Fibroblast of lung (primary cell): ENCODE results near the gene CC2D2A. TPM values are rescaled to one million over a fixed set of nuclear protein-coding genes. Genes with fewer than 3 reads are reported as not detected.

Experiments
- DNase-seq, 2 donors: peaks; one replicate each; pipeline versions ENCODE4 v3.0.0 to v3.0.0-alpha.2; 2010; ENCODE audit warnings: low read depth in 2 of 2
- H2AFZ ChIP-seq: 2 replicates; pipeline ENCODE4 v1.5.1; 2012; ENCODE audit warnings: low read length, control low read depth, inconsistent platforms
- H3K27ac ChIP-seq: 2 replicates; pipeline ENCODE4 v1.5.1; 2011; ENCODE audit warnings: low read length, control low read depth; ENCODE audit not compliant: insufficient read depth
- H3K27me3 ChIP-seq: 2 replicates; pipeline ENCODE4 v1.5.1; 2011; ENCODE audit warnings: mild to moderate bottlenecking, low read length; ENCODE audit not compliant: control insufficient read depth, insufficient read depth
- H3K36me3 ChIP-seq: 2 replicates; pipeline ENCODE4 v1.5.1; 2011; ENCODE audit warnings: low read length; ENCODE audit not compliant: control insufficient read depth, insufficient read depth
- H3K4me1 ChIP-seq: 2 replicates; pipeline ENCODE4 v1.5.1; 2011; ENCODE audit warnings: low read length; ENCODE audit not compliant: control insufficient read depth, insufficient read depth; ENCODE audit errors: extremely low read depth
- H3K4me2 ChIP-seq: 2 replicates; pipeline ENCODE4 v1.5.1; 2011; ENCODE audit warnings: low read length, control low read depth; ENCODE audit not compliant: insufficient read depth; ENCODE audit errors: extremely low read depth
- H3K4me3 ChIP-seq, 4 experiments: fragments of 200-600 bp in 1 of 4; sonication (generic) in 1 of 4; replicated peaks in 1 of 4; 2 replicates each; pipeline ENCODE4 v1.5.1; 2011 to 2016; ENCODE audit warnings: low read length in 4 of 4, low read depth in 3 of 4, mild to moderate bottlenecking in 3 of 4, control low read depth in 2 of 4, inconsistent platforms in 1 of 4, mixed read lengths in 1 of 4; ENCODE audit not compliant: insufficient read depth in 1 of 4; ENCODE audit errors: control extremely low read depth in 1 of 4
- H3K79me2 ChIP-seq: 2 replicates; pipeline ENCODE4 v1.5.1; 2012; ENCODE audit warnings: mild to moderate bottlenecking, low read length, inconsistent platforms; ENCODE audit not compliant: control insufficient read depth, insufficient read depth
- H3K9ac ChIP-seq: 2 replicates; pipeline ENCODE4 v1.5.1; 2011; ENCODE audit warnings: mild to moderate bottlenecking, low read length, control low read depth; ENCODE audit not compliant: insufficient read depth
- H3K9me3 ChIP-seq: 2 replicates; pipeline ENCODE4 v1.5.1; 2012; ENCODE audit warnings: low read depth, low read length; ENCODE audit not compliant: control insufficient read depth, insufficient read depth
- H4K20me1 ChIP-seq: 2 replicates; pipeline ENCODE4 v1.5.1; 2011; ENCODE audit warnings: low read length; ENCODE audit not compliant: control insufficient read depth, insufficient read depth; ENCODE audit errors: extremely low read depth
- EZH2 ChIP-seq: IDR thresholded peaks from 2 replicates; pipeline ENCODE4 v1.5.1; 2012; ENCODE audit warnings: low read length, control low read depth, mild to moderate bottlenecking; ENCODE audit errors: missing control alignments
- polyA minus RNA-seq: library from RNA; depleted of rRNA, polyadenylated mRNA; stranded (reverse); fragments of >200 nt; gene quantifications from 2 replicates; pipeline ENCODE4 v1.2.3, GENCODE V29; 2011; ENCODE audit warnings: low replicate concordance
- polyA plus RNA-seq, 2 donors: library from polyadenylated mRNA; depleted of rRNA in 1 of 2; stranded (reverse) in 1 of 2; unstranded in 1 of 2; fragments of >200 nt; gene quantifications; 2 replicates each; pipeline ENCODE4 v1.2.1, GENCODE V29; 2011 to 2012; ENCODE audit warnings: missing spikeins in 1 of 2
- total RNA-seq: library from RNA; depleted of rRNA; stranded (reverse); fragments of >200 nt; gene quantifications from 2 replicates; pipeline ENCODE4 v1.2.1, GENCODE V29; 2014
- TF ChIP-seq, protein P1 (sequence below), 2 donors: IDR thresholded peaks in 1 of 2; conservative IDR thresholded peaks in 1 of 2; 1 replicate in 1 of 2; 2 replicates in 1 of 2; pipeline ENCODE4 v1.5.1; 2011 to 2012; ENCODE audit warnings: low read length in 2 of 2, control low read depth in 1 of 2, inconsistent platforms in 1 of 2, low read depth in 1 of 2, mild to moderate bottlenecking in 1 of 2

Gene CC2D2A
- total RNA-seq (26.5 and 30.9 TPM in 2 replicates), polyA plus RNA-seq (36.0 and 41.6 TPM in 2 replicates), polyA minus RNA-seq (5.2 and 19.6 TPM in 2 replicates)
- 27.1 and 31.7 TPM in 2 replicates for polyA plus RNA-seq (2012)

DNA sequence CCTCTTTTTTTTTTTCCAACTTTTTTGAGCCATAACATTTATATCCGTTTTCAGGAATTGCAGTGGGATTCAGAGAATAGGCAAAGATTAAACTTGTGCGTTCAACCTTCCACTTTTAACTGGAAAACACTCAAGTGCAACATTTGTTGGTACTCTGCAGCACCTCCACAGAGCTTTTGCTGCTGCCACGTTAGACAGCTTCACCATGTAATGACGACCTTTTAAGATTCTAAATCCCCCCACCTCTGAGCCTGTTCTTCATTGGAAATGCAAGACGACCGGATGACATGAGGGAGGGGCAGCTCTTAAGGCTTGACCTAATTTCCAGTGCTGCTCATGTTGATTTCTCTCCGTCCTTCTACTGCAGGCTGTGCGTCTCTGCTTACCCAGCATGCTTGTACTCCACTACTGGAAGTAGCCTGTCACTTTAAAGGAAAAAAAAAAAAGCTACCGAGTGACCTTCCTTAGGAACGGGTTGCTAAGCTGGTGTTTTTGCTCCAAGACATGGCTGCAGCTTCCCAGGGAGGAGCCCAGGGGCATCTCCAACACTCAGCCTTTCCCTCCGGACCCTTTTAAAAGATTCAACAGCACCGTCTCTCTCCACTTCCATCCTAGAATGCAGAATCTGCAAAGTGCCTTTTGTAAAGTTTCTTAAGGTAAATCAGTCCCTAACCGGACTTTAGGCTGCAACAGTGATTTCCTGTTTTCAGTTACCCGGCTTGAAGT is at the start of gene CC2D2A:
CC2D2A (plus strand) TSS at position 481 of the 726 bp plus-strand sequence. CDS start 6,051 bp downstream, outside the sequence.
- Histone ChIP-seq H3K4me1 (peaks cover 3% of the 10 kb centered on the region), H3K36me3 (no peaks in the 10 kb centered on the region), H3K27me3 (no peaks in the 10 kb centered on the region), H3K27ac (peak within 1 kb of the TSS; percentile 60), H3K9me3 (no peaks in the 10 kb centered on the region), H3K79me2 (no peaks in the 10 kb centered on the region), H3K4me3 (peak within 1 kb of the TSS; percentile 61 to 93 (median 67)), H3K4me2 (peak within 1 kb of the TSS; percentile 99), H3K9ac (peak within 1 kb of the TSS; percentile 52), H4K20me1 (no peaks in the 10 kb centered on the region), H2AFZ (peak within 1 kb of the TSS; percentile 97)
- no peak for TF ChIP-seq EZH2
- TF ChIP-seq, protein P1, sequence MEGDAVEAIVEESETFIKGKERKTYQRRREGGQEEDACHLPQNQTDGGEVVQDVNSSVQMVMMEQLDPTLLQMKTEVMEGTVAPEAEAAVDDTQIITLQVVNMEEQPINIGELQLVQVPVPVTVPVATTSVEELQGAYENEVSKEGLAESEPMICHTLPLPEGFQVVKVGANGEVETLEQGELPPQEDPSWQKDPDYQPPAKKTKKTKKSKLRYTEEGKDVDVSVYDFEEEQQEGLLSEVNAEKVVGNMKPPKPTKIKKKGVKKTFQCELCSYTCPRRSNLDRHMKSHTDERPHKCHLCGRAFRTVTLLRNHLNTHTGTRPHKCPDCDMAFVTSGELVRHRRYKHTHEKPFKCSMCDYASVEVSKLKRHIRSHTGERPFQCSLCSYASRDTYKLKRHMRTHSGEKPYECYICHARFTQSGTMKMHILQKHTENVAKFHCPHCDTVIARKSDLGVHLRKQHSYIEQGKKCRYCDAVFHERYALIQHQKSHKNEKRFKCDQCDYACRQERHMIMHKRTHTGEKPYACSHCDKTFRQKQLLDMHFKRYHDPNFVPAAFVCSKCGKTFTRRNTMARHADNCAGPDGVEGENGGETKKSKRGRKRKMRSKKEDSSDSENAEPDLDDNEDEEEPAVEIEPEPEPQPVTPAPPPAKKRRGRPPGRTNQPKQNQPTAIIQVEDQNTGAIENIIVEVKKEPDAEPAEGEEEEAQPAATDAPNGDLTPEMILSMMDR (conservative IDR thresholded peaks at IDR 0.05 in 1 of 2, IDR thresholded peaks at IDR 0.05 in 1 of 2; ENCODE audit: low read depth in 1 of 2, low read length in 2 of 2): no peak
- peak; percentile 69 to 75 for DNase-seq

DNA sequence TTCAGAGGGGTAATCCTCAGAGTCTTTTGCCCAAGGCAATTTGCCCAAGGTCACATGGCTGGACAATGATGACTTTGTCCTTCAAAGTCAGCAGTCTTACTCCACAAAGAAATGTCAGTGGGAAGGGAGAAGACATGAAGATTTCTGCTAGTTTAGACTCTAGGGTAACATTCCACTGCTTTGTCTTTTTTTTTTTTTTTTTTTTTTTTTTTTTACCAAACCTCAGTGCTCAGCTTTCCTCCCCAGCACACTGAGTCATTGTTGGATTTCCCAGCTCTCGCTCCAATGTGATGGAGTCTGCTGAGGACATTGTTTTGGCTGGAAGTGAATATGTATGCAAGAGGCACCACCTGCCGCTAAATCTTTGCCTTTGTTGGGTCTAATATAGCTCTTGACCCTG is 49.0 kb upstream of the CC2D2A start:
- Histone ChIP-seq H3K4me3 (no peak overlapping the region), H3K27me3 (no peaks in the 10 kb centered on the region), H3K79me2 (no peaks in the 10 kb centered on the region), H3K4me1 (no peaks in the 10 kb centered on the region), H3K36me3 (no peaks in the 10 kb centered on the region), H2AFZ (no peak overlapping the region), H3K27ac (no peak overlapping the region), H3K9ac (no peak overlapping the region), H4K20me1 (no peaks in the 10 kb centered on the region), H3K4me2 (no peak overlapping the region), H3K9me3 (no peaks in the 10 kb centered on the region)
- DNase-seq: peak; percentile 73 to 80
- TF ChIP-seq, protein P1 (conservative IDR thresholded peaks at IDR 0.05 in 1 of 2, IDR thresholded peaks at IDR 0.05 in 1 of 2; ENCODE audit: low read depth in 1 of 2, low read length in 2 of 2): peak in 1 of 2 donors; percentile 3
- no peak for TF ChIP-seq EZH2

DNA sequence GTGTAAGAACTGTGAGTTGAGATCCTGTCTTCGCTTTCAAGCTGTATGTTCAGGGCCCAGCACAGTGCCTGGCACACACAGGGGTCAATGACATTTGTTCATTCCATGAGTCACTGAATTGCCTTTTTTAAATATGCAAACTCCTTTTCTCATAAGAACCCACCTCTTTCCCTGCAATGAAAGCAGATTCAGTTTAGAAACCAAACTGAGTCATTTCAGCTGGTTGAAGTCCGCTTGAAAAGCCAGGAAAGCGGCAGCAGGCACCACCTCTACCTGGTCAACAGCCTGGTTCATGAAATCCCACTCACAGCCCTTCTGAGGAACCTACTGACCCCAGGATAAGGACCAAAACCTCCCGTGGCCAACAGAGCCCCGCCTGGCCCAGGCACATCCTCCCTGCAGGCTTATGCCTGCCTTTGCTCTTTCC is 46.4 kb upstream of the CC2D2A start:
- no peak overlapping the region for H3K27ac ChIP-seq
- TF ChIP-seq, protein P1 (conservative IDR thresholded peaks at IDR 0.05 in 1 of 2, IDR thresholded peaks at IDR 0.05 in 1 of 2; ENCODE audit: low read depth in 1 of 2, low read length in 2 of 2): no peak
- TF ChIP-seq EZH2: no peak
- H3K4me3 ChIP-seq: no peak overlapping the region
- no peaks in the 10 kb centered on the region for H3K27me3 ChIP-seq
- no peak overlapping the region for H2AFZ ChIP-seq
- no peaks in the 10 kb centered on the region for H3K9me3 ChIP-seq
- DNase-seq: no peak
- H3K36me3 ChIP-seq: no peaks in the 10 kb centered on the region
- no peaks in the 10 kb centered on the region for H3K4me1 ChIP-seq
- no peaks in the 10 kb centered on the region for H4K20me1 ChIP-seq
- no peak overlapping the region for H3K9ac ChIP-seq
- H3K79me2 ChIP-seq: no peaks in the 10 kb centered on the region
- no peak overlapping the region for H3K4me2 ChIP-seq
